ENCODE data around the gene GID8.

The GID8 gene

DNA sequence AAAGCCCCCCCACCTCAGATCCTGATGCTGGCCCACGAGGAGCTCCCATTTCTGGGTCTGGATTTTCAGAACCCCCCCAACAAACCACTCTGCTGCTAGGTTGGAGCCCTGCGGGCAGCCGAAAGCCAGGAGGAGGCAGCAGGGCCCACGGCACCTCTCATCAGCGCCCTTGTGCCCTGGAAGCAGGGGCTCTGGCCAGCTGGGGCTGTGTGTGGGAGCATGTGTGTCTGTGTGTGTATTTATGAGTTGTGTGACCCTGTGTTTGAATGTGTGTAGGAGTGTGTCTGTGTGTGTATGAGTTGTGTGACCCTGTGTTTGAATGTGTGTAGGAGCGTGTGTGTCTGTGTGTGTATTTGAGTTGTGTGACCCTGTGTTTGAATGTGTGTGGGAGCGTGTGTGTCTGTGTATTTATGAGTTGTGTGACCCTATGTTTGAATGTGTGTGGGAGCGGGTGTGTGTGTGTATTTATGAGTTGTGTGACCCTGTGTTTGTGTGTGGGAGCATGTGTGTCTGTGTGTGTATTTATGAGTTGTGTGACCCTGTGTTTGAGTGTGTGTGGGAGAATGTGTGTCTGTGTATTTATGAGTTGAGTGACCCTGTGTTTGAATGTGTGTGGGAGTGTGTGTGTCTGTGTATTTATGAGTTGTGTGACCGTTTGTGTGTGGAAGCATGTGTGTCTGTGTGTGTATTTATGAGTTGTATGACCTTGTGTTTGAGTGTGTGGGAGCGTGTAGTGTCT, 33.4 kb downstream of the GID8 start:
- DNase-seq, result no peak

DNA sequence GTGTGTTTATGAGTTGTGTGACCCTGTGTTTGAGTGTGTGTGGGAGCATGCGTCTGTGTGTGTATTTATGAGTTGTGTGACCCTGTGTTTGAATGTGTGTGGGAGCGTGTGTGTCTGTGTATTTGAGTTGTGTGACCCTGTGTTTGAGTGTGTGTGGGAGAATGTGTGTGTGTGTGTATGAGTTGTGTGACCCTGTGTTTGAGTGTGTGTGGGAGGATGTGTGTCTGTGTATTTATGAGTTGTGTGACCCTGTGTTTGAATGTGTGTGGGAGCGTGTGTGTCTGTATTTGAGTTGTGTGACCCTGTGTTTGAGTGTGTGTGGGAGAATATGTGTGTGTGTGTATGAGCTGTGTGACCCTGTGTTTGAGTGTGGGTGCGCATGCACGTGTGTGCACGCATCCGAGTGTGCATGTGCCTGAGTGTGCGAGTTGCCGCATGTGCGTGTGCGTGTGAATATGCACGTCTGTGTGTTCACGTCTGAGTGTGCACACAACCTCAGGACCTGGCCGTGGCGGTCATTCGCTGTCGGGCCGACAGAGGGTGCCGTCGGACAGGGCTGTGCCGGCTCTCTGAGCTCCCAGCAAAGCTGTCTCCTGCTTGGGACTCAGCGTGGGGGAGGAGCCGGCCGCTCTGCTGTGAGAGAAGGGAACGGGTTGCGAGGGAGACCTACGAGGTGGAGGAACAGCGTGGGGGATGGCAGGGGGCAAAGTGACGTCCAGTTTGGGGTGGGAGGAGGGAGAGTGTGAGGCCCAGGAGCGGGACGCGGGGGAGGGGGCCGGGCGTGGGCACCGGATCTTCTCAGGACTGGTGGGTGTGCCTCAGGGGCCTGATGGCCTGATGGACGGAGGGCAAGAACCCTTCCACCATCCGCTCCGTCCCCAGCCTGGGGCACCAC, 34.2 kb downstream of the GID8 start:
- peak; percentile 86 for DNase-seq

DNA sequence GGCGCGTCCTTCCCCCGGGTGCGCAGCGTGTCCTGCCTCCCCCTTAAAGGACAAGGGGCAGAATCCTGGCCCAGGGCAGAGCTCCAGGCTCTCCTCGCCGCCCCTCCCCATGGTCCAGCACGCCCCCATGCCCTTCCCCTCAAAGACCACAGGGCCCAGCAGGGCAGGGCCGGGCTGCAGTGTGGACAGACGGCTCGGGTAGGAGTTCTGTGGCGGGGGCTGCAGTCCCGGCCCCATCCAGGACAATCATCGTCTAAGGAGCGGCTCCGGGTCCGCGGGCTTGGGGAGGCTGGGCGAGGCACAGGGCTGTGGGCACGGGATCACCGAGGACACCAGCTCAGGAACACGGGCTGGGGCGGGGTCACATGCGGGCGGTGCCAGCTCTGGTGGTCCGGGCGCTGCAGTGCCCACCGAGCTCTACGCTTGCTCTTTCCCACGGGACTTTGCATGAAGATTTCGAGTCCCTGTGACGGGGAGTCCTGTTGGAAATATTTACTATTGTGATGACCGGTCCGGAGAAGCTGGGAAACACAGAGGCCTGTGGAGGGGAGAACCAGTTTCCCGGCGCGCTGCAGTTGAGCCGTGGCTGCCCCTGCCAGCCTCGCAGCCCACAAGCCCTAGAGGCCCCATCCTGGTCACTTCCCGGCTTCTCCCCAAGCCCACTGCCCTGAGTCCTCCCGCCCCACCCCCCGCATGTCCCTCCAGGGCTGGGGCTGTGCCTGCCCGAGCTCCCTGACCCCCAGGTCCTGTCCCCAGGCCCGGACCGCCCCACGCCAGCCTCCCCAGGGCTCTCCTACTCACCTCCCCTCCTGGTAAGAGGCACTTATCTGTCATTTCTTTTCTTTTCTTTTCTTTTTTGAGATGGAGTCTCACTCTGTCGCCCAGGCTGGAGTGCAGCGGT, 35.1 kb downstream of the GID8 start:
- DNase-seq, result no peak

DNA sequence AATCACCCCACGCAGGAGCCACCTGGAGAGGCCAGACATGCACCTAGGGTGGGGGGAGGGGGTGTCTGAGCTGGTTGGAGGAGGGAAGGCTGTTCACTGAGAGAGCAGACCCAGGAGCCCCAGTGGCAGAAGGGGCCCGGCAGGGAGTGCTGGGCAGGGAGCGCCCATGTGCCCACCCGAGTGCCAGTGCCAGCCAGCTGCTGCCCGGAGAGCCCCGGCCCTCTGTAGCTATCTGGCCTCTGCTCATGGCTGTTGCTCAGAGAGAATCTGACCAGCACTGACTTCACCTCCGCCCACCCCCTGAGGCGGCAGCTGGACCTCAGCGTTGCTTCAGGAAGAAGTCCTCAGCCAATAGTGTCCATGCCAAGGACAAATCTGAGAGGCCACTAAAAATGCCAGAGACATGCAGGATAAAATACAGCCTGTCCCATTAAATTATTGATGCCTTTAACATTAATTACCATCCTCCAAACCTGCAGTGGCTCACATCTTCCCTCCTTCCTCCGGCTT, 37.4 kb downstream of the GID8 start:
- DNase-seq, result no peak

DNA sequence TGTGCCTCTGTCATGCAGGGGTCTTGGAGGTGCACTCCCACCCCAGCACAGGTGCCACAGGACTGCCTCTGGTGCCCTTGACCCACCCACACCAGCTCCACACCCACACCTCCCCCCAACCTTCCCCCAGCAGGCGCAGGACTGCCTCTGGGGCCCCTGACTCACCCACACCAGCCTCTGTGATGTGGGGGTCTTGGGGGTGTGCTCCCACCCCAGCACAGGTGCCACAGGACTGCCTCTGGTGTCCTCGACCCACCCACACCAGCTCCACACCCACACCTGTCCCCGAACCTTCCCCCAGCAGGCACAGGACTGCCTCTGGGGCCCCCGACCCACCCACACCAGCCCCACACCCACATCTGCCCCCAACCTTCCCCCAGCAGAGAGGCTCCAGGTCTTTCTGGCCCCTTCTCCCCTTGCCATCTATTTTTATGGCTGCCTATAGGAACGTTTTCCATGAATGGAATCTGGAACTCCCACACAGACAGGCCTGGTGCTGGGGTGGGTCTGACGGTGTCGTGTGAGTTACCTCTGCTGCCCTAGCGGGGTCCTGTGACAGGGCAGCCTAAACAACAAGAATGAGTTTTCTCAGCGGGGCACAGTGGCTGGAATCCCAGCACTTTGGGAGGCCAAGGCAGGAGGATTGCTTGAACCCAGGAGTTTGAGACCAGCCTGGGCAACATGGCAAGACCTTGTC, 38.0 kb downstream of the GID8 start:
- no peak for DNase-seq

DNA sequence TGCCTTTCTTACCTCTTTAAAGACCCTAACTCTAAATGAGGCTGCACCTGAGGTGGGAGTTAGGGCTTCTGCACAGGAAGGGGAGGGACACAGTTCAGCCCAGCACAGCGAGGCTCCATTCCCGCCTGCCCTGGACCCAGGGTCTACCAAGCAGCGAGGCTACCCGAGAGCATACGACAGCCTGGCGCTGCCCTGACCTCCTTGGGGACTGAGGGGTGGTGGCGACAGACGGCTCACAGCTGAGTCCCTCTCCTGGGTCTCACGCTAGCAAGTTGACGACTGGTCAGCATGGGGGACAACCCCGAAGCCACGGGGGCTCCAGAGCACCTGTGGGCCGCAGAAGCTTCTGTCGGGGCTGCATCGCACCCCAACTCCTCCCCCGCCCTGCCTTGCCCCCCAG, 38.9 kb downstream of the GID8 start:
- no peak for DNase-seq

DNA sequence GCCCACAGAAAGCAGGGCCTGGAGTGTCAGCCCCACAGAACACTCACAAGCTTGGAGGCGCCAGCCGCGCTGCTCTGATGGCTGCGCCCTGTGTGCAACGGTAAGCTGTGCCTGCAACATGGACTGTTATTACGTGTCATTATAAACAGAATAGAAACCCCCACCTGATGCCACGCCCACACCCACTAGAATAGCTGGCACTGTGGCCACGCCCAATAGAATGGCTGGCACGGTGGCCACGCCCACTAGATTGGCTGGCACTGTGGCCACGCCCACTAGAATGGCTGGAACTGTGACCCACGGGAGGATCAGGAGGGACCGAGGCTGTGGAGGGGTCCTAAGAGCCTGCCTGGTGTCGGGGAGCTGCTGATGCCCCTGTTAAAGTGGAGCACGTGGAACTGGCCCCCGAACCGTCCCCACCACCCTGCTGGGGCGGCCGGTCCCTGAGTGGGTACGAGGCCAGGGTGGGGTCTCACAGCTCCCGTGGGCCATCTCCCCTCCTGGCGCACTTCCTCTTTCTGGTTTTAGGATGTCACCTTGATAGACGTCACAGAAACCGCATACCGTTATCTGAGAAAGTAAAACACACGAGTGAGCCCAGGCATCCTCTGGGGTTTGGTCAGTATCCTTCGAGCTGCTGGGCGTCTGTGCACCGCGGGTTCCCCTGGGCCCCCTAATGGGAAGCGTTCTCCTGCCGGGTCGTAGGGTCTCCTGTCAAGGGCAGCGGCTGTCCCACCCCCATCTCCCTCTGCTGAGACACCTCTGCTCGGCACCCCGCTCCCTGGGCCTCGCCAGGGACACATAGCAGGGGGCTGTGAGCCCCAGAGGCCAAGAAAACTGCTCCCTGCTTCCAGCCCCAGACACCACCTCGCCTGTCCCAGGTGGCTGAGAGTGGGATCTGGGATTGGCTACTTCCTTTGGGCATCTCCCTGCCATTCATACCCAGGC, 39.9 kb downstream of the GID8 start:
- peak; percentile 87 for DNase-seq

DNA sequence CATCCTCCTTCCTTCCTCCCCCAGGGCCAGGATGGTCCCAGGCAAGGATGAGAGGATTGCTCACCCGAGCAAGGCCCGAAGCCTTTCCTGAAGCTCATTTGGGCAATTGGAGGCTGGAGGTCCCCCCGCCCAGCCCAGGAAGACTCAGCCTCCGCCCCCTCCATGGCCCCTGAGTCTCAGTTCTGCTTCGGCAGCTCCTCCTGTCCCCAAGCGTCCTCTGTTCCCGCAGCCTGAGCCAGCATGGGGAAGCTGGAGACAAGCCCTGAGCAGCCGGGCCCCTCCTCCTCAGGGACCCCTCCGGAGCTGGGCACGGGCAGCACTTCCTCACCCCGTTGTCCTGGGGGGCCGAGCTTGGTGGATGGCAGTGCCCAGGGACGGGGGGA, 40.6 kb downstream of the GID8 start:
- no peak for DNase-seq

DNA sequence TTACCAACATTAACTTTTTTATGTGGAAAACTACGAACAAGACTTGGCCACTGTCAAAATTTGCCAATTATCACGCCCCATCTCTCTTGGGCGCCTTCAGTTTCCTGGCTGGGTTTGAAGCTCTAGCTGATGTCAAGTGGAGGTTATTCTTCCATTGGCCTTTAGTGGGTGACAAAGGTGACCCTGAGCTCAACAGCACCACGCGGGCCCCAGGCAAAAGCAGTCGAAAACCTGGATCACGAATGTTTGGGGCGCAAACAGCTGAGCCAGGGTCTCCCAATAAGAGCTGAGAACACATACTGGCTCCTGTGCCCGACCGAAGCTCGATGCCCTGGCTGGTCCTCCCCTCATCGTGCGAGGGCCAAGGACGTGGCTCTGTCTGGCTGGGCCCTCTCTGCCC, 41.4 kb downstream of the GID8 start:
- no peak for DNase-seq

DNA sequence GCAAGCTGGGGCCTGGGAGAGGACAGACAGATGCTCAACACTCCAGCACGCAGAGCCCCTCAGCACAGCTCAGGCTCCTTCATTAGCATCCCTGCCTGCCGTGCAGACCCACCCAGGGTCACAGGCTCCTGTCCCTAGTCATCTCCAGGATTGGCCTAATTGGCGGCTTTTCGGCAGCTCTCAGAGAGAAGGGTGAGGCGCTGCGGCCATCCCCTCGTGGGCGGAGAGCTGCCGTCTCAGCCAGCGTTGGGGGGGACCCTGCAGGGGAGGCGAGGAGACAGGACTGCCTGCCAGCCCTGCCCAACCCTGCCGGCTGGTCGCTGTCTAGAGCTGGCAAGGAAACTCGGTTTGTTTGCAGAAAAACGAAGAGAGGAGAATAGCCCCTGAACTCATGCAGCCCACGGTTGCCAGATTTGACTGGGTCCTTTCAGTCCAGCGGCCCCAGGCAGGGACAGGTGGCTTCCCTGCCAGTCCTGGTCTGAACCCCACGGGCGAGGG, 42.0 kb downstream of the GID8 start:
- no peak for DNase-seq

DNA sequence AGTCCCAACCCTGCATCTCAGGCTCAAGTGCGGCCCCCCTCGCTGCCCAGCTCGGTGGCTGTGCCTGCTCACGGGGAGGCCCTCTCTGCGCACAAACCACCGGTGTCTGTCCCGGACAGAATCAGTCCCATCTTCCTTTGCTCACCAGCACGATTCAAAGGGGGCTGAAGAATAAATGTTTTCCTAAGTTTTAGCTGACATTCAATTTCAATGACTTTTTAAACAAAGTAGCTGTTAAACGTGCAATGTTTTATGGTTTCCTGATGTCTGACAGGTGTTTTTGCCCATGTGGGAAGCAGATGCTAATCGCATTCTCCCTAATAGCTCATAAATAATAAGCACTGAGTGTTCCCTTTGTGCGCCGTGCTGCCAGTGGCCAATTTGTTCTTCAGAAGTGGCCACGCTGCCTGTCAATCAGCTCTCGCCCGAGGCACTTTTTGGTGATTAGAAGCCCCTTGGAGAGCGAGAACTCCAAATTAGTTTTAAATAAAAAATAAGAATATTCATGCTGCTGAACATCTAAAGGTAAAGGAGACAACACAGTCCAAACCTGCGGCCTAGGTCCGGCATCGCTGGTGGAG, 42.5 kb downstream of the GID8 start:
- no peak for DNase-seq

DNA sequence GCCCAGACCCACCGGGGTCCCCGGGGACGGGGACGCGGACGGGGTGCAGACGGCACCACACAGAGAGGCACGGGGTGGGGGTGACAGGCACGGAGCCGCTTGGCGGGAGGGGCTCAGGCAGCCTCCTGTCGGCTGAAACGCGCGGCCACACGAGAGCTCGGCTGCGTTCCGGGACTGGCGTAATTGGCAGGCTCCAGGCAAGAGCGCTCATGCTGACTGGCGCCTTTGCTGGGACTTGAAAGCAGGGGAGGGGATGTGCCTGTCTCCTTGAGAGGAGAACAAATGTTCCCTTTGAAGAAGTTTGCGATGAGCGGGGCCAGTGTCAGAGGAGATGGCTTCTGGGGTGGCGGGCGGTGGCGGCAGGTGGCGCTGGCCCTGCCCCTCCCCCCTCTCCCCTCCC, 43.0 kb downstream of the GID8 start:
- peak; percentile 37 to 49 for DNase-seq

DNA sequence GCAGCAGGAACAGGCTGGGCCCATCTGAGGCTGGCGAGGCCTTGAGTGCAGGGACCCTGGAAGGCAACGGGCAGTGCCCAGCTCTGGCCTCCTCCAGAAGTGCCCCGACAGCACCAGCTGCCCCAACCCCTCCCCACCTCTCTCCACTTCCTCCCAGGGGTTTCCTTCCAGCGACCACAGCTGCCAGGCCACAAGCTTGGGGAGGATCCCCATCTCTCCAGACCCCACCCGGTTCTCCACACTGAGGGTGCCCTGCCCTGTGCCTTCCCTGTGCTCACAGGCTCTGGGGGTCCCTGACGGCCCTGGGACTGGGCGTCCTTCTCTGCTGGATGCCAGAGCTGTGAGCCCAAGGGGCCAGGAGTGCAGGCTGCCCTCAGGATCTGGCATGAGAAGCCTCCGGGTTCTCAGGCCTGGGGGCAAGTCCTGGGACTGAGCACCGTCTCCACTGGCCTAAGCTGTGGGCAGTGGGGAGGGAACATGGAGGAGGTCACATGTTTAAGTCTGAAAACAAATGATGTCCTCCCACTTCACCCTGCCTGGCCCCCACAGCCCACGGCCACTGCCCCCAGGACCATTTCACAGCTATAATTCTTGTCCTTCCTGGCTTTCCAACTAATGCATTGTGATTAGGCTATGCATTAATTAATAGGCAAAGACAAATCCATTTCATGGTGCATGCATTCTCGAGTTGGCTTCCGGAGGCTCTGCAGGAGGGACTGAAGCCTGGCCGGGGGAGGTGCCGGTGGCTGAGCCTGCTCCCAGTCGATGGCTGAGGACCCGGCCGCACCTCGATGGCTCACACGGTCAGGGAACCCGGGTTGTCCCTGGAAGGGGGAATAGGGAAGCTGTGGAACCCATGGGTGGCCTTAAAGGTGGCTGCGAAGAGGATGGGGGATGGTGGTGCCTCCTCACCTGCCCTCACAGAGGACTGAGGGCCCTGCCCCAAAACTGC, 44.5 kb downstream of the GID8 start:
- DNase-seq, result no peak

DNA sequence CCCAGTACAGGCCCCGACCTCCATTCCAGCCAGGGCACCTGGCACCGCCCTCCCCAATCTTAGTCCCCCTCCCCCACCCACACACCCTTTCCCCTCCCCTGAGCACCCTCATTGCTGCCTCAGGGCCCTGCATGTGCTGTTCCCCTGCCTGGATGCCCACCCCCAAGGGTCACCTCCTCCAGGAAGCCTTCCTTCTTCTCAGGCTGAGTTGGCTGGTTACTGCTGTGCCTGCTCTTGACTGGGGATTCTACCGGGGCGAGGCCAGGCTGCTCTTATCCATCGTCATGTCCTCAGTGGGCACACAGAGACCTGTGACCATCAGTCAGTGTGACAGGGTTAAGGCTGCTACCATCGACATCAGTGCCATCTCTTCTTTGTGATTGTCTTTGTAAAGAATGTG, 45.3 kb downstream of the GID8 start:
- DNase-seq, result no peak

DNA sequence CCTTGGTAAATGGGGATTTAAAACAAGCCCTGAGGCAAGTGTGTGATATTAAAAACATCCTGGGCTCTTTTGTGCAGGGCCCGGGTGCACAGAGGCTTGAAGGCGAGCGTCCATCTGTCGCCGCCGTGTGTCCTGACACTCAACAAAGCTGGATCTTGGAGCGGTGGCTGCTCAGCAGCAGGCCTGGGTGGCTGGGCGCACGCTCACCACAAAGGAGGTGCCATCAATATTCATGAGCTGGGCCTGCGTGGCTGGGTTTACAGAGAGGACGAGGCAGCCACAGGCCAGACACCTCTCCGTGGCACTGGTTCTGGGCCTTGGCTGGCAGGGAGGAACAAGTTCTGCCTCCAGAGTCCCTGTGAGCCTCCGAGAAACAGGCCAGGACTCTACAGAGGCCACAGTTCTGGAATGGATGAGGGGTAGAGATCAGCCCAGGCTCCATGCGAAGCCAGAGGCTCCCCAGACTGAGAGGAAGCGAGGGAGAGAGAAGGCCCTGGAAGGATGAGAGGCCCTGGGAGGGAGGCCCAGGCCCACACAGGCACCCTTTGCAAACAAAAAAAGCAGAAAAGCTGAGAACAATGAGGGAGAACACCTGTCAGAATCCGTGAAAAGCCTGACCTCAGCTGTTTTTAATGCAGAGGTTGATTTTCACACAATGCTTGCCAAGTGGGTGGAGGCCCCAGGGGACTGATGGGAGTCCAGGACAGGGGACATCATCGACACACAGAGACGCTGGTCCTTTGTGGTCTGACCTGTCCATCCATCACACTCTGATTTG, 46.9 kb downstream of the GID8 start:
- no peak for DNase-seq

DNA sequence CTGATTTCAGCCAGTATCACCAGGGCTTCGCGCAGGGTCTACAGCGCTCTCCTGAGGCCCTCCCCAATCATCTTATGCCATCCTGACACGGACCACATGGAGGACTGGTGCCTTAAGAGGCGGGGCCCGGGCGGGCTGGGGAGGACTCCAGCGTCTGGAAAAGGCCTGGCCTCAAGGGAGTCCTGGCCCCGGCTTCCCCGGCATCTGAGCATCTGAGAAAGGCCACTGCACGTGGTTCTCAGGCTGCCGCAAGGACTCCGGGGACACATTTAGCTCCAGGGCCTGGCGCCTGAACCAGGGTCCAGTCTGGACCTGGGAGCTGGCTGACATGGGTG, 47.5 kb downstream of the GID8 start:
- no peak for DNase-seq

DNA sequence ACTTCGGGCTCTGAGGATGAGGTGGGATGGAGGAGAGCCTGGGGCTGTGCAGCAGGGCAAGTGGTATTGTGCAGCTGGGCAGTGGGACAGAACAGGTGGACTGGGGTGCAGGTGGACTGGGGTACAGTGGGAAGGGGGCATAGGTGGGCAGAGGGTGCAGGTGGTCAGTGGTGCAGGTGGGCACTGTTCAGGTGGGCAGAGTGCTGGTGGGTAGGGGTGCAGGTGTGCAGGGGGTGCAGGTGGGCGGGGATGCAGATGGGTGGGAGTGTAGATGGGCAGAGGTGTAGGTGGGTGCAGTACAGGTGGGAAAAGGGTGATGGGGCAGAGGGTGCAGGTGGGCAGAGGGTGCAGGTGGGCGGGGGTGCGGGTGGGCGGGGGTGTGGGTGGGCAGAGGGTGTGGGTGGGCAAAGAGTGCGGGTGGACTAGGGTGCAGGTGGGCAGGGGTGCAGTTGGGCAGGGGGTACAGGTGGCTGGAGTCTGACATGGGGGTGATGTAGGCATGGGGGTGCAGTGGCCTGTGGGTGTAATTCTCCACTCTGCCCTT, 48.4 kb downstream of the GID8 start:
- DNase-seq, result no peak

DNA sequence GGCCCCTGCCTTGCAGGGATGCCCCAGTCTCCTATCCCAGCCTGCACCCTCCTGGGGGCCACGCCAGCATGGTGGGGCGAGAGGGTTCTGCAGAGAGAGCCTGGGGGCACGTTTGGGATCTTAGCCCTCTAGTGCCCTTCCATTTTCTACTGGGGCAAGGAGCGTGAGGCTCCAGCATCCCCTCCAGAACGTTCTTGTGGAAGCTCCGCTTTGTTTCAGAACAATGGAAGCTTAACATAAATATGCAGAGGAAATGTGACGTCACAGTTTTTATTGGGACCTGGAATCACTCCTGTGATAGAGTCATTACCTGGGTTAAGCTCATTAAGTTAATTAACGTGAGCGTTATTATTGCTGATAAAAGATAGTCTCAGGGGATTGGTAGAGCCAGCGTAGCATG, 49.2 kb downstream of the GID8 start:
- DNase-seq, result no peak
